Sigmoid colon (tissue), 4 donors: ENCODE results near the gene CWC15.

ENCODE experiments used
- CTCF ChIP-seq, 4 experiments: fragments of 450-650 bp in 3 of 4; fragments of 200-600 bp in 1 of 4; IDR thresholded peaks; one replicate each; pipeline ENCODE4 v1.5.1; 2016 to 2019; ENCODE audit warnings: antibody characterized with exemption in 4 of 4, mild to moderate bottlenecking in 3 of 4, moderate library complexity in 2 of 4
- EP300 ChIP-seq, 4 donors: sonication (generic); formaldehyde crosslinking; IDR thresholded peaks; one replicate each; pipeline ENCODE4 v1.6.1; 2017; ENCODE audit warnings: antibody characterized with exemption in 4 of 4
- POLR2A ChIP-seq, 2 donors: fragments of 450-650 bp; IDR thresholded peaks; one replicate each; pipeline ENCODE4 v1.6.1; 2016; ENCODE audit warnings: antibody characterized with exemption in 2 of 2, mild to moderate bottlenecking in 2 of 2, moderate library complexity in 2 of 2
- POLR2AphosphoS5 ChIP-seq, 4 donors: sonication (generic); formaldehyde crosslinking; IDR thresholded peaks; one replicate each; pipeline ENCODE4 v1.6.1; 2017; ENCODE audit warnings: antibody characterized with exemption in 4 of 4

- TF ChIP-seq EP300 (IDR thresholded peaks at IDR 0.05) (no peak), CTCF (IDR thresholded peaks at IDR 0.05) (no peak), POLR2AphosphoS5 (IDR thresholded peaks at IDR 0.05) (no peak), POLR2A (IDR thresholded peaks at IDR 0.05) (no peak)
Observed at GRCh38 chr11:94961255-94961654, 12.1 kb downstream of the CWC15 start.
